NCI-H187 treated with DMSO at 0.1 percent for 48 hours (cell line): ENCODE results near the gene RIOX2.

Source experiments
- DNase-seq: peaks from one replicate; lab custom pipeline; 2025; lab: John Stamatoyannopoulos, UW

The RIOX2 gene

DNA sequence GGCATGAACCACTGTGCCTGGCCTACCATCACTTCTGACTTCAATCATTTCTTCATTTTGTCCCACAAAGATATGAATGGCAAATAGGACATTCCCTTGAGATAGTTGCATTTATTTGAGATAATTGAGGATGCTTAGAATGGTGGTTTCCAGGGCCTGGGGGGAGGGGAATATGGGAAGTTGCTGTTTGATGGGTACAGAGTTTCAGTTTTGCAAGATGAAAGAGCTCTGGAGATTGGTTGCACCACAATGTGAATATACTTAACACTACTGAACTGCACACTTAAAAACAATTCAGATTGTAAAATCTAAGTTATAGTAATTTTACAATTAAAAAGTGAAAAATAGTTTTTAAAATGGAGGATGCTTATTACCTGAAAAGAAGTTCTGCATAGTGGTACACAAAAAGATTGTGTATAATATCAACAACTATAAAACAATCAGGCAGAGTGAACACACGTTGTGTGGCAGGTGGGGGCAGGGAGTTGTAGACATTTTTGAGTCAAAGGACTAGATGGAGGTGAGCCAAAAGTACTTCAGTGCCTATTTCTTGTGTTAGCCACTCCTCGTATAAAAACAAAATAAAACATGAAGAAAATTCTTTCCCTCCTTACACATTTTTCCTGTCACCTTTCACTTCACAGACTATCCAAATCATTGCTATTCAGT, 18.5 kb upstream of the RIOX2 start:
- no peak for DNase-seq

DNA sequence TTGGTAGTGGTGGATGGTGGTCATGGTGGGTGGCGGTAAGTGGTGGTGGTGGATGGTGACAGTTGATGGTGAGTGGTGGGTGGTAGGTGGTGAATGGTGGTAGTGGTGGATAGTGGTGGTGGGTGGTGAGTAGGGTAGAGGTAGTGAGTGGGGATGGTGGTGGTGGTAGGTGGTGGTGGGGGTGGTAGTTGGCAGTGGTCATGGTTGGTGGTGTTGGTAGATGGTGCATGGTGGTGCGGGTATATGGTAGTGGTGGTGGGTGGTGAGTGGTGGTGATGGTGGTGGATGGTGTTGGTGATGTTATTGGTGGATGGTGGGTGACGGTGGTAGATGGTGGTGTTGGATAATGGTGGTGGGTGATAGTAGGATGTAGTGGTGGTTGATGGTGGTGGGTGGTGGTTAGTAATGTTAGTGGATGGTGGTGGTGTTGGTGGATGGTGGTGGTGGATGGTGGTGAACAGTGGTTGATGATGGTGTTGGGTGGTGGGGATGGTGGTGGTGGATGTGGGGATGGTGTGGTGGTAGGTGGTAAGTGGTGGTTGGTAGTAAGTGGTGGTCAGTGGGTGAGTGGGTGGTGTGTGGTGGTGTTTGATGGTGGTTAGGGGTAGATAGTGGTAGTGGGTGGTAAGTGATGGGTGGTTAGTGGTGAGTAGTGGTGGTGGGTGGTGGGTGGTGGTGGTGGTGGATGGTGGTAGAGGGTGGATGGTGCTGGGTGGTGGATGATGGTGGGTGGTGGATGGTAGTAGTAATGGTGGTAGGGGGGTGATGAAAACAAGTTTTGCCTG, 16.7 kb upstream of the RIOX2 start:
- DNase-seq = no peak

DNA sequence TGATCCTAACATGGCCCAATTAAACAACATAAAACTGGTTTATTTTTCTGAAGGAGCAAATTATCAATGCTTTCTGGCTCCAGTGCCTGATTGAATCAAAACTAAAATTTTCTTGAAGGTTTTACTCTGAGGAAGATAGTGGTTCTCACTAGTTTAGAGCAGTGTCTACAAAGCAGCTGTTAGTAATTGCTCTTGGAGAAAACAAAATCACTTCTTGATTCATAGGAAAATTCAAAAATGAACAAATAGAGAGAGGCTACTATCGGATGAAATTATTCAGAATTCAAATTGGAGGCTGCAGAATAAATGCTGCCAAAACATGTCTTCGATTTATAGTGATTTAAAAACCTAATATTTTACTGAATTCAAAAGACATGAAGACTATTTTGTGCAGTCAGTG, 15.1 kb upstream of the RIOX2 start:
- DNase-seq = no peak

DNA sequence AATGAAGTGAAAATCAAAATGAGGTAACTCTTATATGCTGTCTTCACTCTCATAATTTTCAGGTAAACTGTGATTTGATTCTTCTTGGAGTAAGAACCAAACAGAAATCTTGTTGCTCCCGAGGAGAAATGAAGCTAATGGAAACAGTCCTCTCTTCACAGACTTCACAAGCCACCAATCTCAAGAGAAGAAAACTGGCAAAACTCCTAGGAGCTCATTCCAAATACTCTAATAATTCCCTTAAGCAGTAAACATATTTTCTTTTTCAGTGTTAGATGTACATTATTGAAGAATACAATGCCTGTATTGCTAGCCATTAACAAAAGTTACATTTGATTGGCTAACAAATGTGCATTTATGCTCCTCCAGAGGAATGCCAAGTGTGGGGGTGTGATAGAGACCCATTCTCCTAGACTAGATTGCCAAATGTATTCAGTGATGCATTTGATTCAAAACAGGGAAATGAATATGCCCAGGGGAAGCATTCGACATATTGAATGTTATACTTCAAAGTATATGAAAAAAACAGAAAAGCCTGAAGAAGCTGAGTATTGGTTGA, 11.8 kb upstream of the RIOX2 start:
- DNase-seq = no peak

DNA sequence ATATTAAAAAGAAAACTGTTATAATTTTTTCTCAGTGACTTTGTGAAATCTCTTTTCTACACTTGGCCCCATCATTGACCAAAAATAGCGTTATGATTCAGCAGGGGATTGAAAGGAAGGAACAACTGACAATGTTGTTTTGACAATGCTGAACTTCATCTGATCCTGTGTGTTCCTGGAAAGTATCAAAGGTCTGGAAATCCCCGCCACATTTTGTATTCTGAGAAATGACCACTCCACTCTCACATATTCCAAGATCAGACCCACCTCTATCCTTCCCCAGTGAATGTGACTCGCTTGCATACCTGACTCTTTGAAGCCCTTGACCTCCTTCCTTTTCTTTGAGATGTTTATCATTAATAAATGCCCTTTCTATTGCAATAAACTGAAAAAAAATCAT, 9.7 kb upstream of the RIOX2 start:
- no peak for DNase-seq

DNA sequence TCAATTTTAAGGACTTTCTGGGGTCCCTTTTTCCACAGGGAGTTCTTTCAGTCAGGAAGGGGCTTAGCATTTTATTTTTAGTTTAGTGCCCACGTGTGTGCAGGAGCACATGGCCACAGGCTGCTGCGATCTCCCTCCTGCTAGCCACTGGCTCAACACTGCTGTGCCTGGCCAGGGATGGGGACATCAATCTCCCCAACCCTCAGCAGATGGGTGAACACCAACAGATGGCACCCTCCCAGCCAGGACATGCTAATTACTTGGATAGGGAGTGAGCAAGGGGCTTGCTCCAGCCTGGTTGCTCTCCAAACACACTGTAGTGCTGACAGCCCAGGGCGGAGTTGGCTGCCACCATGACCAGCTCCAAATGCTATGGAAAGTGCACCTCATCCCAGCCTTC, 7.4 kb upstream of the RIOX2 start:
- DNase-seq = no peak

DNA sequence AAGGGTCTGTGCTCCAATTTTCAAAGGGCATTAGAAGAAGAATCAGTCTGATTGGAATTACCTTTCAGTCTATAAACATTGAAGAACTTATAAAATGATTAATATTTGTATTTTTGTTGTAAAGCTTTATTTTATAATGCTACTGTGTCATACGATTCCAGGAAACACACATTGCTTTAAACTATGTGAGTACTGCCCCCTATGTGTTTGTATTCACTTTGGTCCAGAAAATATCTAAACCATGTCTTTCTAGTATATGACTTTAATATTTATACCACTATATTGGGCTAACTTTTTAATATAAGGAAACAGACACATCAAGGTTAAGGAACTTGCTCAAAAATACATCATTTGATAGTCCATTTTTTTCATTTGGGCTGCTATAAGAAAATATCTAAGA, 3.2 kb upstream of the RIOX2 start:
- DNase-seq = no peak

DNA sequence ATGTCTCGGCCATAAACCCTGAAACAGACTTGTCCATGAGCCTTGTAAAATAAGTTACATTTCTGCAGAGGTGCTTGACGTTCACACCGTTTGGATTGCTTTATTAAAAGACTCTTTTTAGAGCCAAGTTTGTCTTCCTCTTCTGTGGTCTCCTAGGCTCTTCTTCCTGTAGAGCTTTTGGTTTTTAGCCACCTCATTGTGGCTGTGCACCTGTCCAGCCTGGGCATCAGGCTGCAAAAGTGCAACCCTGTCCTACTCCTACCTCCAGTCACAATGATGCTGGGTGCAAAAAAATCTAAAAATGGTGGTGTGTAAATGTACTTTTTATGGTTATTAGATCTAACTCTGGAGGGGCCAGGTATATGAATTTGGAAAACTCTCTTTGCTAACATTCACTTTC, 2.8 kb upstream of the RIOX2 start:
- DNase-seq = no peak

DNA sequence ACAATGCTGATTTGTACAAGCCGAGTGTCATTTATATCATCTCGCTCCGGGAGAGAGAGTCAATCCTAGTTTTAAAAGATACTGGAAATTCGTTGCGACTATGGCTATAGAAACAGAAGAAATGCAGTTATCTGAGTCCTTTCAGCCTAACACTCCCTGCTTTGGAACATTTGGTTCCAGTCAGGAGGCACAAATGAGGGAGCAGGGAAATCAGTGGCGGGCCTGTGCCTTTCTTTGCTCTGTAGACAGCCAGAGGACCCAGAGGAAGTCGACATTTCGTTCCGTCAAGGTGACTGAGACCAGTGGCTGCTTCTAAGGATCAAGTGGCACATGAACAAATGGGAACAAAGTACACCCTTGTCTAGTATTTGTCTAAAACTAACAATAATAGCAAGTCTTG, 745 bp upstream of the RIOX2 start:
- no peak for DNase-seq

DNA sequence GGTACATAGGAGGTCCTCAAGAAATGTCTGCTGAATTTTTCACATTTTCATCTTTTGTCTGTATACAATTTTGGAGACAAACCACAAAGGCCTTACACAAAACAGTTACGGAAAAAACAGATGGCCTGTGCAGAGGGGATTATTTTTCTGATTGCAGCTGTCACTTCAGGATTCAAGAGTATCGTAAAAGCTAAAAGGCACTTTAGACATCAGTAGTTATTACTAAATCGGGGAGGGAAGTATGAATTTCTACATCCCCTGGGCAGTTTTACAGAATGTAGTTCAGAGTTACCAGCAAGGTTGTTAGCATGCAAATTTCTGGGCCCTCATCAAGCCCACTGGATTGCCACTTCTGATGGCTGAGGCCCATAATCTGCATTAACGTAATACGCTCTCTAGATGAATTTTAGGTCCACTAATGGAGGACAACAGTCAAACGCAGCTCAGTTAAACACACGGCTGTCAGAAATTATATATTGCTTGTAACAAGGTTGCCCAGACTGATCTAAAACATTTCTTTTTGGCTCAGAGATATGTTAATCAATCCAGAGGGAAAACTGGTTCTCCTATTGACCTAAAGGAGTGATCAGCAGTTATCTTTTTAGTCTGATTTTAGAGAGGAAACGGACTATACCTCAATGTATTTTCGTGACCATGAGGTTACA, 1.1 kb downstream of the RIOX2 start:
- DNase-seq = no peak

DNA sequence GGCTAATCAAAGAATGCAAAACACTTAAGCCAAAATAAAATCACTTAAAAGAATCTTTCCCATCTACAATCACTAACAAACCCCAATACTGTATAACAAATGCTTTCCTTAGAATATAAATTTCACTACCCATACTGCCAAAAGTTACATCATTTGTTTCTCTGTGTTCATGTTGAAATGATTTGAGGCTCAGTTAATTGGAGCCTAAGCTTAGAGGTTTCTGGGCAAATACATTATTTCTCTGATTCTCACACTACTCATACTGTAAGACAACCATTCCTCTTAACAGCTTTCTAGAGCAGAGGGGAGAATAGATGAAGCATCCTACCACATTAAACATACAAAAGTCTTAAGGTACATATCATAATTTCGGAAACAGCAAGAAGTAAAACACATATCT, 2.1 kb downstream of the RIOX2 start:
- no peak for DNase-seq

DNA sequence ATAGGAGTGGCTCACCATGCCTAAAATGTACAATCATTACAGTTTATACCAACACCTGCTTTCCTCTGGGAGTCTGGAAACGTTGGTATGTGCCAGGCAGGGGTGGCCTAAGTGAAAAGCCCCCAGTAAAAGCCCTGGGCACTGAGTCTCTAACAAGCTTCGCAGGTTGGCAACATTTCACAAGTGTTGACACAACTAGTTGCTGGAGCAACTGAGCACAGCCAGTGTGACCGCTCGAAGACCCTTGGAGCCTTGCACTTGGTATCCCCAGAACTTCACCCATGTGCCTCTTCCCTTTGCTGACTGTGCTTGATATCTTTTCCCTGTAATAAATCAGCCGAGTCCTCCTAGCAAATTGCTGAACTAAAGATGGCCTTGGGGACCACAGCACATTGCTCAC, 2.7 kb downstream of the RIOX2 start:
- DNase-seq = no peak

DNA sequence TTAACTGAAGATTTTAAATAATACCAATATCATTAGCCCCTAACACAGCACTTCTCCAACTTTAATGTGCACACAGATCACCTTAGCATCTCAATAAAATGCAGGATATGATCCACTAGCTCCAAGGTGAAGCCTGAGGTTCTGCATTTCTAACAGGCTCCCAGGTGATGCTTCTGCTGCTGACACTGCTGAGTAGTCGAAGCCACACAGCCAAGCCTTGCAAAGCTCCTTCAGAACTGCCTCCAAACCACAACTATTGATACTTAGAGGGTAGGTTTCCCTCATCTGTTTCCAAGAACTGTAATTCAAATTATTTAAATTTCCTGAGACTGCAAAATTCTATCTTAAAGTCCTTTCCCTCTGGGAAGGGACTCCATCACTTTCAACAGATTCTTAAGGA, 3.9 kb downstream of the RIOX2 start:
- DNase-seq = no peak

DNA sequence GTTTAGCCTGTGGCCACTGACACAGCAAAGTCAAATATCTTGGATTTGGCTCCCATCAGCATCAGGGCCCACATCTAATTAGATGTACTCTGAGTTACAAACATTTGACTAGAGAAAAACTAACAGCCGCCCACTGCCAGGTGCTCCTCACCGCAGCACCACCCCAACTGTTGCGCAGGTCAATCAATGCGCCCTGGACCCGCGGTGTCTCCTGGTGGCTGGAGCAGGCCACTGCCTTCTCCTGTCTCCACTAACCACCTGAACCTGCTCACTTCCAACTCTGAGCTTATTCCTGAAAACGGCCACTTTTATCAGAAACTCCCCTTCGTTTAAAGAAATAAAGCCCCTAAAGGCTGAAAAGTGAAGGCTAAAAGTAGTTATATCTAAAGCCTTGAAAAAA, 4.3 kb downstream of the RIOX2 start:
- no peak for DNase-seq

DNA sequence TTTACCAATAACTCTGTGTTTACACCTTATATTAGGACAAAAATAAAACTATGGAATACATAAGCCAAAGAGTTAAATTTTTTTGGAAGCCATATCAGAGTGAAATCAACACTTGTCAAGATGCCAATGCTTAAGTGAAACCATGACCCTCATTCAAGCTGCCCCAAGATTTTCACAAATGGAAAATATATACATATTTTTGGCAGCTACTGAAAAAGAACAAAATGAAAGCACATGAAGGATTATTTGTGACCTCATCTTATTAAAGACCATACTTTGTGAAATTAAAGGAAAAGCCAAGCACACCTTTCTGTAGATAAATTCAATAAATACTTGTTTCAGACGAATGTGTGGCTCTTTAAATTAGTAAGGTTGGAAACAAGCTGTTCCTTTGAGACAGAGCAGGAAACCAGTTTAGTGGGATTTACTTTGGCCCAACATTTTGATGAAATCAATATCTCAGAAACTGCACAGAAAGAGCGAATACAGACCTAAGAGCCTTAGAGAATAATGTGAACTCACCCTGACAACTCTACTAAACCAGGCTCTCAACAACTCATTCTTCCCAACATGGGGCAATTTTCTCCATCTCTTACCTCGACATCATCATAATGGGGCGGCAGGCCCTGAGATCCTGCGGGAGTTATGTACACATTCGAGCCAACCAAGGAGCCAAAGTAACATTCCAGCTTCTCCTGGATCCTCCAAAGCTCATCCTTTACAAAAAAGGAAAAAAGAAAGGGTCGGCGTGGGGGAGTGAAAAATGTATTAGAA, 11.1 kb downstream of the RIOX2 start:
- DNase-seq = no peak

DNA sequence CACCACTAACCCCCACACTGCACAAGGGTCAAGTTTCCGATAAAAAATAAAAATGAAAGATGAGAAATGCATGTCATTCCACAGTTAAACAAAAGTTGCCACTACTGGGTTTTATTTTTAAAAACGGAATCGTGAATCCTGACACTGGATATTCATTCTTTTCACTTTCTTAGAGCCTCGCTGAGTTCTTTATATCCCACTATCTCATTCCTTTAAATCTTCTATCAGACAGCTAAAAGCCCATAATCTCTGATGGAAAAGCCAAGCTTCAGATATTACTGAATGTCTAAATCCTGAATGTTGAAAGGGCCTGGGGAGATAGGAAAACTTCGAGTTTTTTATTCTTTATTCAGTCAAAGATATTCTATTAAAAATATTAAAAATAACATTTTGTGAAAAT, 11.7 kb downstream of the RIOX2 start:
- no peak for DNase-seq

DNA sequence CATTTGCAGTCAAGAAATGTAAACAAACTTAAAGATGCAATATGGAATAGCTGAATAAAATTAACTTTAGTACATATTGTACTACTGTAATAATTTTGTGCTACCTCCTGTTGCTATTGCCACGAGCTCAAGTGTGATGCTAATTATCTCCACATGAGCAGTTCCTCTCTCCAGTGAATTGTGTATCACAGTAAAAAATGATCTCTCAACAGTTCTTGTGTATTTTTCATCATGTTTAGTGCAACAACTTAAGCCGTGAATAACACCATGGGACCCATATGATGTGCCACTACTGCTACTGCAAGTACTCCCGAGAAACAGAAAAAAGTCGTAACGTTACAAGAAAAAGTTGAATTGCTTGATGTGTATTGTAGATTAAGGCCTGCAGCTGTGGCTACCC, 12.4 kb downstream of the RIOX2 start:
- no peak for DNase-seq

DNA sequence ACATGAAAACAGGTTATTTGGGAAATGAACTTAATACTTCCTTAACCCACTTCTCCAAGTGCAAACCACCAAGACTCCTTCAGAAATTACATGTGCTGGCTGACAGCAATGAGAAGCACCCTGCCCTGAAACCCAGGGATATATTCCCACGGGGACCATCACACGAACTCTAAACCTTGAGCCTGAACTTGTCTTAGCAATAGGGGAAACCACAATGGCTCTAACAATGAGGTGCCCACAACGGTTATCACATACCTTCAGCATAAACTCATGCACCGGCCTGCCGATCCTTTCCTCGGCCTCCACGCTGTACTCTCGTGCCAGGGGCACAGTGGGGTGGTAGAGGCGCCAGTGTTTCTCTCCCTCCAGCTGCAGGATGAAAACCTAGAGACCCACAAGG, 13.4 kb downstream of the RIOX2 start:
- DNase-seq = no peak

DNA sequence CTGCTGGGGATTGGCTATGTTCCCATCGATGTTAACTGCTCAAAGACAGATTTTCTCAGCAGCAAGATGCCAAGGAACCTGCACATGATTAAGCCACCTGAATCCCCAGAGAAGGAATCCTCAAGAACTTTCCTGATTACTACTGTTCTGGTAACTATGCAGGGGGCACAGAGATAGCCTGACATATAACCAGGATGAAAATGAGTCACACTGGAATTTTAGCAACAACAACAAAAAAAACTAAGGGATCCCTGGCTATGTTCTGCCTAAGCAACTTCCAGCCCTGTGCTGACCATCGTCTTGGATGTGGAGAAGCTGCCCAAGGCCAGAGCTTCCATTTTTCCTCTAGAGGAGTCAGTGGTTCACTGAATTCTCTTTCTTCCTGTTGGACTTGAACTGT, 13.8 kb downstream of the RIOX2 start:
- DNase-seq = no peak

DNA sequence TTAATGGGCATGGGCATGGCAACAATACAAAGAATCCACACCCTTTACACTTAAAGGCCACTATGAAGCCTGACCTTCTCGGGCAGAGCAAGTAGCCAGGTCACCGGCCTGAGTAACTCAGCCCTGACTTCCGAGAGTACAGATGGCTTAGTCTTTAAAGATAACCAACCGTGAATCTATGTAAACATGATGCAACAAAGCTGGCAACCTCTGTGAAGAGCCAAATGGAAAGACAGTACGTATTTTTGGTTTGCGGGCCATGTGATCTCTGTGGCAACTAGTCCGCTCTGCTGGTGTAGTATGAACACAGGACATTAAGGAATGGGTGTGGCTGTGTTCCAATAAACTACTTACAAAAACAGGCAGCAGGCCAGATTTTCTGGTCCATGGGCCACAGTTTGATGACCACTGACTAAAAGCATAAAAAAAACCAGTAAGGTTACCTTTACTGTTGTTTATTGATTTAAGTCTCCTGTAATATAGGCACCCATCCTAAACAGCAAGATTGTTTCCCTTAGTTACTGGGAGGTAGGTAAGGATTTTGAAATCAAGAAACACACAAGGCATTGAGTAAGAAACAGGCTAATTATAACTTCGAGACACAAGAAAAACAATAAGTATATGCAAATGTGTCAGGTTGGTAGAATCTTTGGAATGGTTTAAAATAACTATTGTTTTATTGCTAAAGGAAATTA, 14.5 kb downstream of the RIOX2 start:
- no peak for DNase-seq

DNA sequence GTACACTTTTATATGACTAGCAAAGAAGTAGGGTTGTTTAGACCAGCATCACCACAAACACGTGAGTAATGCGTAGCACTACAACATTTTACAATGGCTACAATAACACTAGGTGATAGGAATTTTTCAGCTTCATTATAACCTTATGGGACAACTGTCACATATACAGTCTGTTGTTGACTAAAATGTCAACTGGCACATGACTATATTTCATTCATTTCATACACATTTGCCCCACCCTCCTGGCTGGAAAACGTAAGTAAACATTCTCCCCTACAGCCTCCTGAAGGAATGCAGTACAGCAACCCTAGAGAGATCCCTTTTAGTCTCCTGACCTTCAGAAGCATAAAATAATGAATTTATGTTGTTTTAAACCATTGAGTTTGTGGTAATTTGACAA, 16.2 kb downstream of the RIOX2 start:
- DNase-seq = no peak
